Ectodermal cell (in vitro differentiated cells): ENCODE results near the gene TMEM63B.
"Not testable (repeated sequence)": the region's sequence is repeated elsewhere in the genome, so short reads cannot be mapped to it uniquely, and the experiment has no call there.

Experiments used
- H3K27ac ChIP-seq: 2 replicates; pipeline ENCODE4 v1.7.0; 2013; ENCODE audit warnings: mild to moderate bottlenecking, low read depth, low read length; ENCODE audit not compliant: insufficient read depth, poor library complexity, severe bottlenecking
- H3K27me3 ChIP-seq: 2 replicates; pipeline ENCODE4 v1.7.0; 2013; ENCODE audit warnings: mild to moderate bottlenecking, low read length; ENCODE audit not compliant: insufficient read depth, control insufficient read depth, poor library complexity, severe bottlenecking
- H3K36me3 ChIP-seq: one replicate; pipeline ENCODE4 v1.7.0; 2013; ENCODE audit warnings: low read length; ENCODE audit not compliant: control insufficient read depth, insufficient read depth
- H3K4me1 ChIP-seq: one replicate; pipeline ENCODE4 v1.7.0; 2013; ENCODE audit warnings: low read length; ENCODE audit not compliant: control insufficient read depth, insufficient read depth
- H3K4me3 ChIP-seq: 2 replicates; pipeline ENCODE4 v1.7.0; 2013; ENCODE audit warnings: low read depth, low read length, control low read depth; ENCODE audit not compliant: insufficient read depth
- H3K9me3 ChIP-seq: 2 replicates; pipeline ENCODE4 v1.7.0; 2013; ENCODE audit warnings: mild to moderate bottlenecking, low read length, moderate library complexity; ENCODE audit not compliant: control insufficient read depth
- WGBS, 2 experiments: methylation state at CpG; one replicate each; pipeline ENCODE4 v1.1.7; 2013; ENCODE audit warnings: missing lambda C conversion rate in 2 of 2; 5-methylcytosine and 5-hydroxymethylcytosine counted together

Gene TMEM63B

DNA sequence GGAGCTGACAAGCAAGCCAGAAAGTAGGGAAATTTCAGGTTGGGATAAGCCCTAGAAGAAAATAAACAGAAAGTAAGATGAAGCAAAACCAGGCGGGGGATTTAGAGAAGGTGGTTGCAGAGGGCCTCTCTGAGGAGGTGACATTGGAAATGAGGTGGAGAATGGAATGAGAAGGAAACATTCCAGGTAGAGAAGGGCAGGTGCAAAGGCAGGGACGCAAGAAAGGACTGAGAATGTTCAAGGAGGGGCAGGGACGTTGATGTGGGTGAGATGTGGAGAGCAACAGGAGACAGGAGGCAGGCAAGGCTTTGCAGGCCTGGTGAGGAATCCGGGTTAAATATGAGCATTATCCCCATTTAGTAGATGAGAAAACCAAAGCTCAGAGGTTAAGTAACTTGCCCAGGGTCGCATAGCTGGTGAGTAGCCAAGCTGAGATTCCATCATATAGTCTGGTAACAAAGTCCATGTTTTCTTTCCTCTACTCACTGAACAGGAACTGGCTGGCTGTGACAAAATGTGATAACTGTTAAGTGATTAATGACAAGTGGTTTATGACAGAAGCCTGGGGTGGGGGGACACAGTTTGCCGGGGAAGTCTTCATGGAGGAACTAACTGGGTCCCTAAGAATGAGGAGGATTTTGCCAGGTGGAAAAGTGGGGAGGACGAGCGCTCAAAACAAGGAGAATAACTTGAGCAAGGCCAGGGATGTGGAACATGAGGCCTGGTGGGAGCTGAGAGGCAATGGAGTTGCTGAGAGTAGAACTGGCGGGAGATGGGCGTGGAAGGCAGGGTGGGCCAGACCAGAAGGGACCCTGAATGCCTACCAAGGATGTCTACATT lies 32.7 kb upstream of the TMEM63B start:
- no peak overlapping the region for H3K4me3 ChIP-seq
- no peaks in the 10 kb centered on the region for H3K27me3 ChIP-seq
- H3K4me1 ChIP-seq, result no peaks in the 10 kb centered on the region
- no peaks in the 10 kb centered on the region for H3K36me3 ChIP-seq
- no peak overlapping the region for H3K27ac ChIP-seq
- H3K9me3 ChIP-seq, result no peaks in the 10 kb centered on the region
- 91 to 94% methylated on average over 10 of the region's 10 CpGs for WGBS, 2 experiments

DNA sequence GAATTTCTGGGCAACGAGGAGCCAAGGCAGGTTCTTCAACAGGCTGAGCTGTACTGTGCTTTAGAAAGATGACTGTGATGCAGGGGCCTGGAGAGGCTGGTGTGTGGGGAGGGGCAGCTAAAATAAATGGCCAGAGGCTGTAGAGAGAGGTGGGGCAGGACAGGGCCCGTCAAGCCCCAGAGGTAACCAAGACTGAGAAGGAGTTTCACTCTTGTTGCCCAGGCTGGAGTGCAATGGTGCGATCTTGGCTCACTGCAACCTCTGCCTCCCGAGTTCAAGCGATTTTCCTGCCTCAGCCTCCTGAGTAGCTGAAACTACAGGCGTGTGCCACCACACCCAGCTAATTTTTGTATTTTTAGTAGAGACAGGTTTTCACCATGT lies 32.1 kb upstream of the TMEM63B start:
- WGBS, 2 experiments, result 95 to 98% methylated on average over 6 of the region's 6 CpGs
- H3K27me3 ChIP-seq, H3K27ac ChIP-seq, H3K9me3 ChIP-seq, H3K36me3 ChIP-seq, H3K4me1 ChIP-seq, H3K4me3 ChIP-seq: not testable (repeated sequence)

DNA sequence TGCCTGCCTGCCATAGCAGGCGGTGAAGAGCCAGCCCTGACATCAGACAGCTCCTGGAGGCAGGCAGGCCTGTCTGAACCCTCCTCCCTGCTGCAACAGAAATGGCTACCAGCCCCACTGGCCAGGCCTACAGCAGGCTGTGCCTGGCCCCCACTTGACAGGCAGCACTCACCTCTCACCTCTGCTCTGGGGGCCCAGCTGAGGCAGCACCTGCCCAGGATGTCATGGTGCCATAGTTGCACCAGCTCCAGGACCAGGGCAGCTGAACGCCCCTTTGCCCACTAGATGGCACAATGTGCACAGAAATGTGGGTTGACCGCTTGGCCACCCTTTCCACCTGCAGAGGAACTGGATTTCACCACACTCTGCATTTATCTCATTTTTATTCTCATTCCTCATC lies 30.7 kb upstream of the TMEM63B start:
- Histone ChIP-seq H3K27ac (no peak overlapping the region), H3K4me3 (no peak overlapping the region), H3K27me3 (no peaks in the 10 kb centered on the region), H3K4me1 (no peaks in the 10 kb centered on the region), H3K9me3 (no peaks in the 10 kb centered on the region), H3K36me3 (no peaks in the 10 kb centered on the region)
- 61 to 67% methylated on average over 3 of the region's 3 CpGs for WGBS, 2 experiments

DNA sequence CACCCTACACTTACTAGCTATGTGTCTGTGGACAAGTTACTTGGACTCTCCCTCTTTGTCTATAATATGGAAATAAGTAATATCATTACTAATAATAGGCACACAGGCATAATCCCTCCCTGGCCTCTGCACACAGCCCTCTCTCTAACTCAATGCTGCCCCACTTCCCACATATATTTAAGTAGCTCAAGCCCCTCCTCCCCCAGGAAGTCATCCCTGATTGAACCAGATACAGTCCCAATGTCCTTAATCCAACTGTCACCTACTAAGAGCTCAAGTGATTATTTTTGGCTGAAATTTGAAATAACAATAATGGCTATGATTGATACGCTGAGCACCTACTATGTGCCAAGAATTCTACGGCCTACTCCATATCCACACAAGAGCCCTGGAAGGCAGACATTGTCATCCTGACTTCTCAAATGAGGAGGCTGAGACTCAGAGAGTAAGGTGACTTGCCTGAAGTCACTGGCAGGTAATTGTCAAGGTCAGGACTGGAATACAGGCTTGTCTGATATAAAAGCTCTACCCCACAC lies 29.5 kb upstream of the TMEM63B start:
- H3K4me3 ChIP-seq, result no peak overlapping the region
- 90 to 94% methylated on average over 2 of the region's 2 CpGs for WGBS, 2 experiments
- H3K36me3 ChIP-seq, result no peaks in the 10 kb centered on the region
- peaks cover 3% of the 10 kb centered on the region for H3K4me1 ChIP-seq
- no peaks in the 10 kb centered on the region for H3K27me3 ChIP-seq
- no peak overlapping the region for H3K27ac ChIP-seq
- H3K9me3 ChIP-seq, result no peaks in the 10 kb centered on the region

DNA sequence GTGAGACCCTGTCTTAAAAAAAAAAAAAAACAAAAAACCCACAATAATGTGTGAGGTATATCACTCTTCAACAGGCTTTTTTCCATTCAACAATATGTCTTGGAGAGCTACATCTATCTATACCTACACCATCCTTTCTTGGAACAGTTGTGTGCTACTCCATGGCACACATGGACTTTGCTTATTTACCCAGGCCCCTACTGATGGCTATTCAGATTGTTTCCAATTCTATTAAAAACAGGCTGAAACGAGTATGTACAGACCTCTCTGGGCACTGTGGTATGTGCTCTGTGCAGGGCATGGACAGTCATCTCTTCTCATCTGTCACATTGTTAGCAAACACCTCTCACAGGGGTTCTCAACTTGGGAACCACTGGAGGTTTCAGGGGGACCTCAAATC lies 28.2 kb upstream of the TMEM63B start:
- peaks cover 10% of the 10 kb centered on the region for H3K4me1 ChIP-seq
- no peak overlapping the region for H3K4me3 ChIP-seq
- H3K9me3 ChIP-seq, result no peaks in the 10 kb centered on the region
- H3K27me3 ChIP-seq, result no peaks in the 10 kb centered on the region
- H3K36me3 ChIP-seq, result peaks cover 7% of the 10 kb centered on the region
- H3K27ac ChIP-seq, result no peak overlapping the region
- WGBS, 2 experiments, result 94 to 96% methylated on average over 1 of the region's 1 CpG

DNA sequence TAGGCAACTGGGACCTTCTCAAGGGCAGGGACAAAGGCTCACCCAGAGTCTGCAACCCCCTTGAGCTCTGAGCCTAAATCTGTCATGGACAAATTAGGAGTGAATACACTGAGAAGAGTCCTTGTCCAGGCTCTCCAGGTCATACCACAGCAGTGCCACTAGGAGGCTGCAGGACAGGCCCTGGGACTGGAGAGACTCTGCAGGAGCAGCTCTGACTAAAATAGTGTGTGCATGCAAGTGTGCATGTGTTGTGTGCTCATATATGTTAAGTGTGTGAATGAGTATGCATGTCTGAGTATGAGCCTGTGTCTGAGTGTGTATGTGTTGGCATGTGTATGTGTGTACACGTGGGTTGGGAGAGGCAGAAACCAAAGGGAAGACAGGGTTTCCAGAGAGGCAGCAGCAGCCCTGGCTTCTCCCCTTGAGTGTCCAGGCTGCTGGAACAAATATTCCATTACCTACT lies 27.2 kb upstream of the TMEM63B start:
- peaks cover 7% of the 10 kb centered on the region for H3K36me3 ChIP-seq
- no peak overlapping the region for H3K27ac ChIP-seq
- 83 to 85% methylated on average over 1 of the region's 1 CpG for WGBS, 2 experiments
- no peaks in the 10 kb centered on the region for H3K9me3 ChIP-seq
- H3K4me3 ChIP-seq, result no peak overlapping the region
- H3K4me1 ChIP-seq, result peaks cover 10% of the 10 kb centered on the region
- H3K27me3 ChIP-seq, result no peaks in the 10 kb centered on the region

DNA sequence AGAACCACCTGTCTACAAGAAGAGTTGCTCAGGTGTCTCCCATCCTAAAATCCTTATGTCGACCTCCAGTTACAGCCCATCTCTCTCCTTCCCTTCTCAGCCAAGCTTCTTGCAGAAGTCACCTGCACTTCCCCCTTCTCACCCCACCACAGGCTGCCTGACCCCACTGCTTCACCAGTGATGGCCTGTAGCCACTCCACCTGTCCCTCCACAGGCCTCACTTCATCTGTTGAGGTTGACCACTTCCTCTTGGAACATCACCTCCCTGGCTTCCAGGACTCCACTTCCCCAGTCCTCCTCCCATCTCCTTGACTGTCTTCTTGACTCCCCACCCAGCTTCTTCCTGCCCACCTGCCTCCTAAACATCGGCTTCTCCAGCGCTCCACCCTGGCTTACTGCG lies 25.5 kb upstream of the TMEM63B start:
- 90 to 98% methylated on average over 4 of the region's 4 CpGs for WGBS, 2 experiments
- Histone ChIP-seq H3K4me3 (no peak overlapping the region), H3K36me3 (peaks cover 7% of the 10 kb centered on the region), H3K9me3 (no peaks in the 10 kb centered on the region), H3K27ac (no peak overlapping the region), H3K27me3 (no peaks in the 10 kb centered on the region), H3K4me1 (peaks cover 10% of the 10 kb centered on the region)

DNA sequence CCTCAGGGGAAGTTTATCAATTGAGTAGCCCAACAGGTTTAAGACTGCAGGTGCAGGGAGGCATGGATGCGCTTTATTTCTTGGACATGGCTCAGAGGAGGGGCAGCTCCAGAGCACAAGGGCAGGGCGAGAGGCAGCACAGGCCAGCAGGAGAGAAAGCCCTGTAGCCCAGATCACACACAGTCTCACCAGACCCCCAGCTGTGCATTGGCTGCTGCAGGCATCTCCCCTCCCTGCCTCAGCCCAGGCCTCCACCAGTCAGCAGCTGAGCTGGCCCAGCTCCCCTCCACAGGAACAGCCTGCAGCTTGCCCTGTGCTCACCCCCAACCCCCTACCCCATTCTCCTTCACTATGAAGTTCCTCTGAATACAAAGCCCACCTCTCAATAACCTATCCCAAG lies 24.8 kb upstream of the TMEM63B start:
- 61 to 67% methylated on average over 2 of the region's 2 CpGs for WGBS, 2 experiments
- no peaks in the 10 kb centered on the region for H3K9me3 ChIP-seq
- peaks cover 10% of the 10 kb centered on the region for H3K4me1 ChIP-seq
- H3K4me3 ChIP-seq, result no peak overlapping the region
- H3K27ac ChIP-seq, result no peak overlapping the region
- H3K27me3 ChIP-seq, result no peaks in the 10 kb centered on the region
- H3K36me3 ChIP-seq, result peaks cover 7% of the 10 kb centered on the region

DNA sequence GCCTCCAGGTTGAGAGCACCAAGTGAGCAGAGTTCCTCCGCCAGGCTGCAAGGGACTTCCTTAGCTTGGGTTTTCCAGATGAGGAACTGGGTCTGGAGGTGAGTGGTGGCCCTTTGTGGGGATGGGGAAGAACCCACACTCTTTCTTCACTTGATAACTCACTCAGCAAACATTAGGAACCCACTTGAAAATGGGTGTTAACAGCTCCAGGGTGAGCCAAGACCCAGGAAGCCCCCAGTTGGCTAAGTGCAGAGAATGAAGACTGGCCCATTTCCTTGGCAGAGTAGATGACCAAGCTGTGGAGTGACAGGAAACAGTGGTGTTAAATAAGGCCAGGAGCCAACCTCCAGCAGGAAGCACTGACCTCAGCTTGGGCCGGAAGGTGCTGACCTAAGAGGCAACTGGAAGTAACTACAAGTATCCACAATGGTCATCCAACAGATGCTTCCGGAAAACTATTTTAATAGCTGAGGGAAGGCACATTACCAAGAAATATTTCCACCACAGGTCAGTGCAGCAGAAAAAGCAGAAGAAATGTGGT lies 22.8 kb upstream of the TMEM63B start:
- 98 to 100% methylated on average over 3 of the region's 3 CpGs for WGBS, 2 experiments
- no peaks in the 10 kb centered on the region for H3K9me3 ChIP-seq
- H3K36me3 ChIP-seq, result peaks cover 16% of the 10 kb centered on the region
- no peak overlapping the region for H3K27ac ChIP-seq
- no peak overlapping the region for H3K4me3 ChIP-seq
- H3K4me1 ChIP-seq, result peaks cover 10% of the 10 kb centered on the region
- H3K27me3 ChIP-seq, result no peaks in the 10 kb centered on the region

DNA sequence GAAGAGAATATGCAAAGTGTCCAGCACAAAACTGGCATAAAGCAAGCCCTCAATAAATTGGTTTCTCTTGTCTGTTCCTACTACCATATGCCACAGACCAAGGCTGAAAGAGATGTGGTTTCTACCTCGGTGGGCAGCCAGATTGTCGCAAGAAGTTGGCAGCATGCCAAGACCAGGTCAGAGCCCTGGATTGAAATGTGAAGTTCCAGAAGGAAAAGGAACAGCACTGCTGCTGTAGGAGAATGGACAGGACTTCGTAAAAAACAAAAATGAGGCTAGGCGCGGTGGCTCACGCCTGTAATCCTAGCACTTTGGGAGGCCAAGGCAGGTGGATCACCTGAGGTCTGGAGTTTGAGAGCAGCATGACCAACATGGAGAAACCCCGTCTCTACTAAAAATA lies 22.2 kb upstream of the TMEM63B start:
- peaks cover 10% of the 10 kb centered on the region for H3K4me1 ChIP-seq
- no peak overlapping the region for H3K4me3 ChIP-seq
- WGBS, 2 experiments, result 94 to 96% methylated on average over 7 of the region's 7 CpGs
- H3K27ac ChIP-seq, result no peak overlapping the region
- no peaks in the 10 kb centered on the region for H3K27me3 ChIP-seq
- peaks cover 16% of the 10 kb centered on the region for H3K36me3 ChIP-seq
- H3K9me3 ChIP-seq, result no peaks in the 10 kb centered on the region
